H9 (cell line): ENCODE data around the gene TMEM59L. TPM values are rescaled to one million over a fixed set of nuclear protein-coding genes. Genes with fewer than 3 reads are reported as not detected.

ENCODE experiments used
- DNase-seq: peaks from one replicate; pipeline ENCODE4 v3.0.0-alpha.2; 2017
- H2AFZ ChIP-seq: one replicate; pipeline ENCODE4 v1.6.1; 2013; ENCODE audit warnings: mild to moderate bottlenecking, low read length, control low read depth, moderate library complexity
- H2AK5ac ChIP-seq: 2 replicates; pipeline ENCODE4 v1.6.1; 2013; ENCODE audit warnings: low read length, control low read depth, mixed read lengths; ENCODE audit not compliant: insufficient read length
- H2BK120ac ChIP-seq: one replicate; pipeline ENCODE4 v1.6.1; 2013; ENCODE audit warnings: low read depth, mild to moderate bottlenecking, low read length, control low read depth, inconsistent platforms; ENCODE audit not compliant: poor library complexity, severe bottlenecking
- H2BK12ac ChIP-seq: 2 replicates; pipeline ENCODE4 v1.6.1; 2013; ENCODE audit warnings: low read length, control low read depth, mixed read lengths, low read depth; ENCODE audit not compliant: insufficient read length
- H2BK15ac ChIP-seq: 2 replicates; pipeline ENCODE4 v1.6.1; 2013; ENCODE audit warnings: low read depth, low read length, control low read depth
- H2BK20ac ChIP-seq: one replicate; pipeline ENCODE4 v1.6.1; 2013; ENCODE audit warnings: low read depth, mild to moderate bottlenecking, low read length, control low read depth, inconsistent platforms; ENCODE audit not compliant: poor library complexity, severe bottlenecking
- H2BK5ac ChIP-seq: 2 replicates; pipeline ENCODE4 v1.6.1; 2013; ENCODE audit warnings: low read length, control low read depth, mixed read lengths; ENCODE audit not compliant: insufficient read length
- H3K14ac ChIP-seq: 2 replicates; pipeline ENCODE4 v1.6.1; 2013; ENCODE audit warnings: low read length, control low read depth; ENCODE audit not compliant: insufficient read depth
- H3K18ac ChIP-seq: 2 replicates; pipeline ENCODE4 v1.6.1; 2013; ENCODE audit warnings: low read depth, mild to moderate bottlenecking, mixed read lengths, low read length, control low read depth; ENCODE audit not compliant: insufficient read length
- H3K23ac ChIP-seq: 2 replicates; pipeline ENCODE4 v1.6.1; 2013; ENCODE audit warnings: low read length, control low read depth, mixed read lengths, low read depth; ENCODE audit not compliant: insufficient read length
- H3K23me2 ChIP-seq: 2 replicates; pipeline ENCODE4 v1.6.1; 2013; ENCODE audit warnings: low read depth, mild to moderate bottlenecking, mixed read lengths, low read length, control low read depth; ENCODE audit not compliant: insufficient read length, poor library complexity, severe bottlenecking
- H3K27ac ChIP-seq: 2 replicates; pipeline ENCODE4 v1.5.1; 2013; ENCODE audit warnings: low read length, control low read depth, mixed read lengths, low read depth; ENCODE audit not compliant: insufficient read length
- H3K27me3 ChIP-seq: 2 replicates; pipeline ENCODE4 v1.6.1; 2013; ENCODE audit warnings: low read length, control low read depth, inconsistent platforms; ENCODE audit not compliant: insufficient read depth
- H3K4ac ChIP-seq: 2 replicates; pipeline ENCODE4 v1.6.1; 2013; ENCODE audit warnings: low read depth, mild to moderate bottlenecking, control low read depth, inconsistent platforms, low read length, moderate library complexity
- H3K4me1 ChIP-seq: 2 replicates; pipeline ENCODE4 v1.6.1; 2013; ENCODE audit warnings: low read length, control low read depth, inconsistent platforms; ENCODE audit not compliant: insufficient read depth
- H3K4me2 ChIP-seq: 2 replicates; pipeline ENCODE4 v1.6.1; 2013; ENCODE audit warnings: low read length, control low read depth, mixed read lengths; ENCODE audit not compliant: insufficient read length, insufficient read depth
- H3K56ac ChIP-seq: 2 replicates; pipeline ENCODE4 v1.6.1; 2013; ENCODE audit warnings: low read depth, mild to moderate bottlenecking, mixed read lengths, low read length, control low read depth; ENCODE audit not compliant: insufficient read length
- H3K79me1 ChIP-seq: 2 replicates; pipeline ENCODE4 v1.6.1; 2013; ENCODE audit warnings: low read depth, mild to moderate bottlenecking, moderate library complexity, low read length, control low read depth, inconsistent platforms; ENCODE audit not compliant: insufficient read depth, poor library complexity, severe bottlenecking
- H3K79me2 ChIP-seq: 2 replicates; pipeline ENCODE4 v1.6.1; 2013; ENCODE audit warnings: low read length, control low read depth, inconsistent platforms; ENCODE audit not compliant: insufficient read depth
- H3K9ac ChIP-seq: 2 replicates; pipeline ENCODE4 v1.6.1; 2013; ENCODE audit warnings: low read length, control low read depth, mixed read lengths; ENCODE audit not compliant: insufficient read length; ENCODE audit errors: extremely low read depth
- H3K9me3 ChIP-seq: one replicate; pipeline ENCODE4 v1.6.1; 2013; ENCODE audit warnings: low read depth, low read length, inconsistent platforms; ENCODE audit not compliant: control insufficient read depth
- H3T11ph ChIP-seq: one replicate; pipeline ENCODE4 v1.6.1; 2013; ENCODE audit warnings: mild to moderate bottlenecking, low read length, control low read depth, inconsistent platforms
- H4K20me1 ChIP-seq: one replicate; pipeline ENCODE4 v1.6.1; 2013; ENCODE audit not compliant: control insufficient read depth, insufficient read length, insufficient read depth
- H4K5ac ChIP-seq: 2 replicates; pipeline ENCODE4 v1.6.1; 2013; ENCODE audit warnings: low read depth, mild to moderate bottlenecking, mixed read lengths, low read length, control low read depth; ENCODE audit not compliant: insufficient read length
- H4K8ac ChIP-seq: replicated peaks from 2 replicates; pipeline ENCODE4 v1.6.1; 2013; ENCODE audit warnings: low read length, control low read depth, mixed read lengths, low read depth; ENCODE audit not compliant: insufficient read length
- H4K91ac ChIP-seq: 2 replicates; pipeline ENCODE4 v1.6.1; 2013; ENCODE audit warnings: low read depth, mild to moderate bottlenecking, moderate library complexity, mixed read lengths, low read length, control low read depth; ENCODE audit not compliant: insufficient read length
- H3K27ac Mint-ChIP-seq, 3 experiments: 2 replicates in 2 of 3; 3 replicates in 1 of 3; pipeline ENCODE4 v1.8.0; 2020 to 2021; ENCODE audit warnings: mixed read lengths in 3 of 3, mild to moderate bottlenecking in 1 of 3, moderate library complexity in 1 of 3
- H3K27me3 Mint-ChIP-seq: 2 replicates; pipeline ENCODE4 v1.8.0; 2021; ENCODE audit warnings: low read depth, mild to moderate bottlenecking, moderate library complexity, mixed read lengths
- H3K36me3 Mint-ChIP-seq, 3 experiments: 2 replicates in 2 of 3; 3 replicates in 1 of 3; pipeline ENCODE4 v1.8.0; 2020 to 2021; ENCODE audit warnings: low read depth in 3 of 3, mixed read lengths in 3 of 3; ENCODE audit not compliant: insufficient read depth in 1 of 3
- H3K4me1 Mint-ChIP-seq, 2 experiments: 2 replicates each; pipeline ENCODE4 v1.8.0; 2020; ENCODE audit warnings: mixed read lengths in 2 of 2
- H3K4me3 Mint-ChIP-seq, 2 experiments: 2 replicates in 1 of 2; 3 replicates in 1 of 2; pipeline ENCODE4 v1.8.0; 2020 to 2021; ENCODE audit warnings: mild to moderate bottlenecking in 2 of 2, mixed read lengths in 2 of 2, moderate library complexity in 1 of 2
- H3K9me3 Mint-ChIP-seq, 2 experiments: 2 replicates in 1 of 2; 3 replicates in 1 of 2; pipeline ENCODE4 v1.8.0; 2020; ENCODE audit warnings: mild to moderate bottlenecking in 2 of 2, mixed read lengths in 2 of 2, moderate library complexity in 1 of 2
- CTCF ChIP-seq: fragments of 200-600 bp; sonication (generic); conservative IDR thresholded peaks from 3 replicates; pipeline ENCODE4 v1.8.0; 2021; ENCODE audit warnings: antibody characterized with exemption, mild to moderate bottlenecking
- WGBS: extraction: QIAGEN DNeasy Blood & Tissue Kit; methylation state at CpG from one replicate; pipeline ENCODE4 v1.1.7; 2013; ENCODE audit warnings: missing lambda C conversion rate, low lambda C conversion rate, mixed read lengths; ENCODE audit not compliant: insufficient read length; ENCODE audit errors: extremely low coverage; 5-methylcytosine and 5-hydroxymethylcytosine counted together
- total RNA-seq: library from RNA; stranded (reverse); gene quantifications from 2 replicates; pipeline ENCODE4 v1.2.1, GENCODE V29; 2021

Gene TMEM59L
- total RNA-seq, 1 experiment from 2014 or later, result 12.0 TPM

GRCh38 chr19:18590273-18591272 is 22.1 kb upstream of the TMEM59L start:
- Histone ChIP-seq H2BK20ac (no peak overlapping the region), H3K4me1 (peaks cover 8% of the 10 kb centered on the region; the same call in 1 of the 2 replicates), H2BK12ac (no peak overlapping the region), H3K14ac (0 out of 2 replicates have a peak overlapping the region, but pooled peaks have one; percentile 16), H3K4me2 (peak overlapping the region; percentile 69), H2BK5ac (no peak overlapping the region), H4K91ac (no peak overlapping the region), H2AFZ (no peak overlapping the region), H3K27ac (no peak overlapping the region), H3K9ac (no peak overlapping the region), H2AK5ac (no peak overlapping the region), H3K4ac (no peak overlapping the region; the same call in 1 of the 2 replicates), H3K79me2 (no peaks in the 10 kb centered on the region), H4K5ac (no peak overlapping the region), H4K20me1 (no peaks in the 10 kb centered on the region), H3K18ac (peak overlapping the region; percentile 18), H3T11ph (no peak overlapping the region), H3K9me3 (no peaks in the 10 kb centered on the region), H3K27me3 (no peaks in the 10 kb centered on the region), H3K23me2 (peaks cover 28% of the 10 kb centered on the region), H3K79me1 (no peaks in the 10 kb centered on the region), H3K23ac (no peak overlapping the region), H4K8ac (no peak overlapping the region), H2BK120ac (no peak overlapping the region), H2BK15ac (no peak overlapping the region), H3K56ac (no peak overlapping the region)
- no CpG with 5 or more reads among the region's 40 CpGs for WGBS
- peaks cover 3 to 16% (median 5%) of the 10 kb centered on the region in 3 experiments; a peak in 6 of 7 replicates for H3K36me3 Mint-ChIP-seq
- H3K4me1 Mint-ChIP-seq, result peaks cover 38 to 41% of the 10 kb centered on the region in 2 experiments
- peak; percentile 98 for DNase-seq
- H3K9me3 Mint-ChIP-seq, result no peaks in the 10 kb centered on the region; a peak in 1 of 5 replicates
- peak overlapping the region; percentile 77 to 91 for H3K4me3 Mint-ChIP-seq
- peak; percentile 77 for TF ChIP-seq CTCF
- peaks cover 3% of the 10 kb centered on the region for H3K27me3 Mint-ChIP-seq
- H3K27ac Mint-ChIP-seq, result peak overlapping the region; percentile 94 to 99 (median 98)
